ENCODE measurements around the gene CNTD1. TPM values are rescaled to one million over a fixed set of nuclear protein-coding genes. Genes with fewer than 3 reads are reported as not detected.

The CNTD1 gene
- total and polyA plus RNA-seq, 2 experiments from 2014 or later = 0.71 TPM; not detected in 1

DNA sequence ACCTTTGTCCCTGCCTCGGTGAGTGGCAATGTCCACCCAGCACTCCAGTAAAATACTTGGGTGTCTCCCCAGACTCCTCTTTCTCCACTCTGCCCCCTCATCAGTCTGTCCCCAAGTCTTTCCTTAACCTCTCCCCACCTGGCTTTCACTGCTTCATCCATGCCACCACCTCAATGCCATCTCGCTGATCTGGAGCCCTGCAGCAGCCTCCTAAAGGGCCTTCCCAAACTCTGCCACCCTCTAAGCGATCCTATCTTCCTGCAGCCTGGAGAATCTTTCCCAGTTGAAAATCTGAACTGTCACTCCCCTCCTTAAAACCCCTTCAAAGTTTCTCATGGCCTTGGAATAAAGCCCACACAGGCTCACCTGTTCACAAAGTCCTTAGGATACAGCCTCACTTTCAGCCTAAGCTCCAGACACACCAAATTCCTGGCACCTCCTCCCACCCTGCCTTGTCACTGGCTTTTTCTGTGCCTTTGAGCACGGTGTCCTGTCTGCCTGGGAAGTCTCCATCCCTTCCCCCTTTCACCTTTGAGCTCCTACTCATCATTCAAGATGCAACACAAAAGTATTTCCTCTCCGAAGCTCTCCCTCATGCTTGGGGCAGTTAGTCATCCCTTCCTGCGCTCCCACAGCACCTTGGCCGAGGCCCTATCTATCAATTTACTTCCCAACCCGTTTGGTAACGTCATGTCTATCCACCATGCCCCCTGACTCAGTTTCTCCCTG lies 15.4 kb upstream of the CNTD1 start:
- 25 to 31% methylated on average over 9 of the region's 9 CpGs for WGBS, 2 experiments (ENCODE audit: low coverage in 1 of 2, low lambda C conversion rate in 2 of 2, missing lambda C conversion rate in 2 of 2)
- in situ Hi-C loops (cut with MboI) = no loop called here
- Histone ChIP-seq H3K27ac (peak overlapping the region; percentile 52), H3F3A (ENCODE audit: insufficient read depth) (peaks cover 16% of the 10 kb centered on the region; the same call in 1 of the 2 replicates), H4K20me1 (ENCODE audit: insufficient read depth) (no peaks in the 10 kb centered on the region), H3K9ac (peak overlapping the region; percentile 19; the same call in 1 of the 2 replicates), H3K9me2 (ENCODE audit: insufficient read depth) (no peaks in the 10 kb centered on the region), H3K9me3 (ENCODE audit: low read depth) (no peaks in the 10 kb centered on the region), H3K4me1 (ENCODE audit: insufficient read depth) (peaks cover 20% of the 10 kb centered on the region), H3K36me3 (ENCODE audit: low read depth) (peaks cover 3% of the 10 kb centered on the region; the same call in 1 of the 2 replicates), H2AFZ (no peak overlapping the region), H3K27me3 (replicated peaks; ENCODE audit: insufficient read depth) (no peaks in the 10 kb centered on the region), H3K79me2 (ENCODE audit: insufficient read depth) (peaks cover 22% of the 10 kb centered on the region), H3K4me3 (peak overlapping the region; percentile 85), H3K4me2 (ENCODE audit: unreplicated experiment) (peak overlapping the region; percentile 94)
- no peak for TF ChIP-seq EZH2phosphoT487 (IDR thresholded peaks at IDR 0.05; ENCODE audit: insufficient read depth, low read depth)
- no peak for TF ChIP-seq EZH2 (IDR thresholded peaks at IDR 0.05; ENCODE audit: insufficient read depth, poor library complexity, severe bottlenecking)
- peak; percentile 87 for DNase-seq

DNA sequence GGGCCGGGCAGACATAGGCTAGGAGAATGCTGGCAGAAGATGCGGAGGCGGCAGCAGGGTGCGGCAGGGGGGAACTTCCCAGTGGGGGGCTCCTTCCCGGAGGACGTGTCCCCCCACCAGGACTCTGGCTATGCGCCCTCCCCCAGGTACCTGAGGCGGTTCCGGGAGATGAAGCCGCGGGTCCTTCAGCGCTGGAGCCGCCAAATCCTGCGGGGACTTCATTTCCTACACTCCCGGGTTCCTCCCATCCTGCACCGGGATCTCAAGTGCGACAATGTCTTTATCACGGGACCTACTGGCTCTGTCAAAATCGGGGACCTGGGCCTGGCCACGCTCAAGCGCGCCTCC lies 14.9 kb upstream of the CNTD1 start:
- Histone ChIP-seq H3F3A (ENCODE audit: insufficient read depth) (peaks cover 15% of the 10 kb centered on the region; the same call in 1 of the 2 replicates), H3K4me2 (ENCODE audit: unreplicated experiment) (peak overlapping the region; percentile 94), H3K4me1 (ENCODE audit: insufficient read depth) (peaks cover 20% of the 10 kb centered on the region), H3K9me2 (ENCODE audit: insufficient read depth) (no peaks in the 10 kb centered on the region), H3K27me3 (replicated peaks; ENCODE audit: insufficient read depth) (no peaks in the 10 kb centered on the region), H3K9ac (no peak overlapping the region), H3K4me3 (peak overlapping the region; percentile 85), H3K9me3 (ENCODE audit: low read depth) (no peaks in the 10 kb centered on the region), H2AFZ (no peak overlapping the region), H3K27ac (no peak overlapping the region; the same call in 1 of the 2 replicates), H3K79me2 (ENCODE audit: insufficient read depth) (peaks cover 22% of the 10 kb centered on the region), H4K20me1 (ENCODE audit: insufficient read depth) (no peaks in the 10 kb centered on the region), H3K36me3 (ENCODE audit: low read depth) (peaks cover 4% of the 10 kb centered on the region; the same call in 1 of the 2 replicates)
- WGBS, 2 experiments (ENCODE audit: low coverage in 1 of 2, low lambda C conversion rate in 2 of 2, missing lambda C conversion rate in 2 of 2) = 28 to 31% methylated on average over 20 to 22 of the region's 22 CpGs
- in situ Hi-C loops (cut with MboI) = no loop called here
- no peak for DNase-seq
- no peak for TF ChIP-seq EZH2phosphoT487 (IDR thresholded peaks at IDR 0.05; ENCODE audit: insufficient read depth, low read depth)
- TF ChIP-seq EZH2 (IDR thresholded peaks at IDR 0.05; ENCODE audit: insufficient read depth, poor library complexity, severe bottlenecking) = no peak

DNA sequence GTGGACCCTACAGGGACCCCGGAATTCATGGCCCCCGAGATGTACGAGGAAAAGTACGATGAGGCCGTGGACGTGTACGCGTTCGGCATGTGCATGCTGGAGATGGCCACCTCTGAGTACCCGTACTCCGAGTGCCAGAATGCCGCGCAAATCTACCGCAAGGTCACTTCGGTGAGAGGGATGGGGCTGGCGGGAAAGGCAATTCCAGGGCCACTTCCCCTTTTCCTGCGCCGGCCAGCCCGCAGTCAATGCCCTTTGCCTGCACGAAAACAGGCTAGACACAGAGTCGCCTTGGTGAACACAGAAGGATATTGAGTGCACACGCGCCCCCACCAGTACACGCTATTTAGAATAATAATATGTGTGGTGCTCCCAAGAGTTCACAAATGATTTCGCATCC lies 14.3 kb upstream of the CNTD1 start:
- H3F3A ChIP-seq (ENCODE audit: insufficient read depth) = peaks cover 9% of the 10 kb centered on the region; the same call in 1 of the 2 replicates
- H3K9me3 ChIP-seq (ENCODE audit: low read depth) = no peaks in the 10 kb centered on the region
- peaks cover 22% of the 10 kb centered on the region for H3K79me2 ChIP-seq (ENCODE audit: insufficient read depth)
- H2AFZ ChIP-seq = no peak overlapping the region
- no peaks in the 10 kb centered on the region for H4K20me1 ChIP-seq (ENCODE audit: insufficient read depth)
- H3K9ac ChIP-seq = no peak overlapping the region
- no peak for DNase-seq
- peaks cover 20% of the 10 kb centered on the region for H3K4me1 ChIP-seq (ENCODE audit: insufficient read depth)
- TF ChIP-seq EZH2phosphoT487 (IDR thresholded peaks at IDR 0.05; ENCODE audit: insufficient read depth, low read depth) (no peak), EZH2 (IDR thresholded peaks at IDR 0.05; ENCODE audit: insufficient read depth, poor library complexity, severe bottlenecking) (no peak)
- no peaks in the 10 kb centered on the region for H3K9me2 ChIP-seq (ENCODE audit: insufficient read depth)
- peaks cover 4% of the 10 kb centered on the region; the same call in 1 of the 2 replicates for H3K36me3 ChIP-seq (ENCODE audit: low read depth)
- WGBS, 2 experiments (ENCODE audit: low coverage in 1 of 2, low lambda C conversion rate in 2 of 2, missing lambda C conversion rate in 2 of 2) = 68 to 74% methylated on average over 25 of the region's 25 CpGs
- no peak overlapping the region for H3K27ac ChIP-seq
- H3K4me3 ChIP-seq = no peak overlapping the region
- in situ Hi-C loops (cut with MboI) = no loop called here
- peak overlapping the region; percentile 94 for H3K4me2 ChIP-seq (ENCODE audit: unreplicated experiment)
- H3K27me3 ChIP-seq (replicated peaks; ENCODE audit: insufficient read depth) = no peaks in the 10 kb centered on the region

DNA sequence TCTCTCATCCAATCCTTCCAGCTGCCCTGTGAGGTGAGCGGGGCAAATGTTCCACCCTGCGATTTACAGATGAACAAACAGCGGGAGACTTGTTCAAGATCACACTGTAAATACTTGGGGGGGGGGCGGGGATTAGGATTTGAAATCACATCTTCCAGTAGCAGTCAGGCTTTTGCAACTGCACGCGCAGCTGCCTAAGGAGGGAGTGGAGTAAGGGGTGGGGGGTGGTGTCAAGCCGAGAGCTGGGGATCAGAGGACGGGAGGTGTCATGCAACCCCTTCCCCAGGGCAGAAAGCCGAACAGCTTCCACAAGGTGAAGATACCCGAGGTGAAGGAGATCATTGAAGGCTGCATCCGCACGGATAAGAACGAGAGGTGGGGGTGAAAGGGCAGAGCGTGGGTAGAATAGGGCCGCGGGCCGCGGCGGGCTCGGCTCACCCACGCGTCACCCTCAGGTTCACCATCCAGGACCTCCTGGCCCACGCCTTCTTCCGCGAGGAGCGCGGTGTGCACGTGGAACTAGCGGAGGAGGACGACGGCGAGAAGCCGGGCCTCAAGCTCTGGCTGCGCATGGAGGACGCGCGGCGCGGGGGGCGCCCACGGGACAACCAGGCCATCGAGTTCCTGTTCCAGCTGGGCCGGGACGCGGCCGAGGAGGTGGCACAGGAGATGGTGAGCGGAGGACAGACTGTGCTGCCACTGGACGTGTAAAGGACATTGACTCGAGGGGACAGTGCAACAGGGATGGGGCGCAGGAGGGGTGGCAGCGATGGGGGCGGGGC lies 13.7 kb upstream of the CNTD1 start:
- H3K27me3 ChIP-seq (replicated peaks; ENCODE audit: insufficient read depth) = no peaks in the 10 kb centered on the region
- 37 to 42% methylated on average over 43 to 52 of the region's 52 CpGs for WGBS, 2 experiments (ENCODE audit: low coverage in 1 of 2, low lambda C conversion rate in 2 of 2, missing lambda C conversion rate in 2 of 2)

More for the DNA sequence above, 13.7 kb upstream of the CNTD1 start:
- H3K4me2 ChIP-seq (ENCODE audit: unreplicated experiment) = no peak overlapping the region
- no peaks in the 10 kb centered on the region for H3K9me3 ChIP-seq (ENCODE audit: low read depth)
- no peak for TF ChIP-seq EZH2 (IDR thresholded peaks at IDR 0.05; ENCODE audit: insufficient read depth, poor library complexity, severe bottlenecking)
- TF ChIP-seq EZH2phosphoT487 (IDR thresholded peaks at IDR 0.05; ENCODE audit: insufficient read depth, low read depth) = no peak
- no peak overlapping the region for H3K4me3 ChIP-seq
- H3K9me2 ChIP-seq (ENCODE audit: insufficient read depth) = no peaks in the 10 kb centered on the region
- no peak for DNase-seq
- no peaks in the 10 kb centered on the region for H4K20me1 ChIP-seq (ENCODE audit: insufficient read depth)
- no peak overlapping the region for H3K9ac ChIP-seq
- H3F3A ChIP-seq (ENCODE audit: insufficient read depth) = peaks cover 10% of the 10 kb centered on the region; the same call in 1 of the 2 replicates
- peaks cover 22% of the 10 kb centered on the region for H3K79me2 ChIP-seq (ENCODE audit: insufficient read depth)
- peaks cover 20% of the 10 kb centered on the region for H3K4me1 ChIP-seq (ENCODE audit: insufficient read depth)
- H2AFZ ChIP-seq = no peak overlapping the region
- H3K27ac ChIP-seq = no peak overlapping the region
- in situ Hi-C loops (cut with MboI) = no loop called here
- H3K36me3 ChIP-seq (ENCODE audit: low read depth) = peaks cover 4% of the 10 kb centered on the region; the same call in 1 of the 2 replicates
